ENCODE results near the gene UTS2.

GRCh38 chr1:7857000-7857399 is 4.1 kb upstream of the UTS2 start:
- TF ChIP-seq CTCF (conservative IDR thresholded peaks at IDR 0.05 in 1 of 2, IDR thresholded peaks at IDR 0.05 in 1 of 2; ENCODE audit: extremely low read depth in 1 of 2, insufficient read depth in 1 of 2, low read depth in 1 of 2, low read length in 2 of 2) = no peak
- no peak for TF ChIP-seq EZH2 (IDR thresholded peaks at IDR 0.05; ENCODE audit: borderline replicate concordance, low read length)

All from mammary epithelial cell (primary cell).